WERI-Rb-1 (cell line): ENCODE results near the gene ZMYM4.
"Not testable (repeated sequence)": the region's sequence is repeated elsewhere in the genome, so short reads cannot be mapped to it uniquely, and the experiment has no call there.

ENCODE experiments used
- DNase-seq: peaks from one replicate; pipeline ENCODE4 v3.0.0-alpha.2; 2020
- H3K27ac ChIP-seq: fragments of 250-450 bp; sonication (Bioruptor Pico); 2 replicates; pipeline ENCODE4 v1.5.1; 2020; ENCODE audit warnings: mild to moderate bottlenecking, moderate library complexity
- H3K27me3 ChIP-seq: fragments of 250-450 bp; sonication (Bioruptor Pico); 2 replicates; pipeline ENCODE4 v1.5.1; 2021; ENCODE audit warnings: mild to moderate bottlenecking, low read depth, moderate library complexity; ENCODE audit not compliant: insufficient read depth, severe bottlenecking
- H3K36me3 ChIP-seq: fragments of 250-450 bp; sonication (Bioruptor Pico); 2 replicates; pipeline ENCODE4 v1.5.1; 2020; ENCODE audit warnings: mild to moderate bottlenecking, moderate library complexity
- H3K4me3 ChIP-seq: 2 replicates; pipeline ENCODE4 v1.5.1; 2011; ENCODE audit warnings: low read depth, mild to moderate bottlenecking, control low read depth, low read length
- H3K9me3 ChIP-seq: fragments of 250-450 bp; sonication (Bioruptor Pico); 2 replicates; pipeline ENCODE4 v1.5.1; 2021; ENCODE audit warnings: mild to moderate bottlenecking, moderate library complexity; ENCODE audit not compliant: severe bottlenecking
- CTCF ChIP-seq: IDR thresholded peaks from 2 replicates; pipeline ENCODE4 v1.5.1; 2011; ENCODE audit warnings: low read depth, mild to moderate bottlenecking, control low read depth, inconsistent platforms, low read length

The ZMYM4 gene

GRCh38 chr1:35461966-35462651 is 193.6 kb downstream of the ZMYM4 start:
- Histone ChIP-seq H3K4me3 (no peak overlapping the region), H3K36me3 (peaks cover 42% of the 10 kb centered on the region)

GRCh38 chr1:35463232-35463631 is 194.7 kb downstream of the ZMYM4 start:
- Histone ChIP-seq H3K27me3 (no peaks in the 10 kb centered on the region), H3K36me3 (peaks cover 45% of the 10 kb centered on the region), H3K9me3 (peaks cover 6% of the 10 kb centered on the region), H3K4me3 (no peak overlapping the region), H3K27ac (no peak overlapping the region)
- DNase-seq, result no peak
- TF ChIP-seq CTCF, result no peak

More at GRCh38 chr1:35461966-35462651, 193.6 kb downstream of the ZMYM4 start:
- H3K9me3 ChIP-seq, result peaks cover 6% of the 10 kb centered on the region
- TF ChIP-seq CTCF, result no peak
- no peaks in the 10 kb centered on the region for H3K27me3 ChIP-seq
- H3K27ac ChIP-seq, result no peak overlapping the region
- no peak for DNase-seq

- not testable (repeated sequence) for DNase-seq, H3K27me3 ChIP-seq, H3K27ac ChIP-seq, H3K4me3 ChIP-seq, H3K9me3 ChIP-seq
- peaks cover 48% of the 10 kb centered on the region for H3K36me3 ChIP-seq
Measured at GRCh38 chr1:35463749-35464148, 195.2 kb downstream of the ZMYM4 start.

- no peak for TF ChIP-seq CTCF
- no peak overlapping the region for H3K27ac ChIP-seq
- H3K4me3 ChIP-seq, result no peak overlapping the region
- H3K9me3 ChIP-seq, result peaks cover 6% of the 10 kb centered on the region
- H3K27me3 ChIP-seq, result no peaks in the 10 kb centered on the region
- peaks cover 61% of the 10 kb centered on the region for H3K36me3 ChIP-seq
- DNase-seq, result no peak
Measured at GRCh38 chr1:35466120-35466519, 197.6 kb downstream of the ZMYM4 start.

- Histone ChIP-seq H3K4me3 (no peak overlapping the region), H3K27ac (peak overlapping the region; percentile 14; the same call in 1 of the 2 replicates), H3K27me3 (no peaks in the 10 kb centered on the region), H3K36me3 (peaks cover 56% of the 10 kb centered on the region), H3K9me3 (no peaks in the 10 kb centered on the region)
- no peak for DNase-seq
- no peak for TF ChIP-seq CTCF
Measured at GRCh38 chr1:35470977-35471613, 202.6 kb downstream of the ZMYM4 start.
